Activated CD4-positive, alpha-beta T cell treated with anti-CD3 and anti-CD28 coated beads, Interleukin-2, amount 50 U/mL, for 48 hours (primary cell): ENCODE measurements around the gene ANTXR1.

Source experiments
- DNase-seq, 2 experiments: peaks; one replicate each; pipeline ENCODE4 v3.0.0-alpha.2; 2020

Gene ANTXR1

DNA sequence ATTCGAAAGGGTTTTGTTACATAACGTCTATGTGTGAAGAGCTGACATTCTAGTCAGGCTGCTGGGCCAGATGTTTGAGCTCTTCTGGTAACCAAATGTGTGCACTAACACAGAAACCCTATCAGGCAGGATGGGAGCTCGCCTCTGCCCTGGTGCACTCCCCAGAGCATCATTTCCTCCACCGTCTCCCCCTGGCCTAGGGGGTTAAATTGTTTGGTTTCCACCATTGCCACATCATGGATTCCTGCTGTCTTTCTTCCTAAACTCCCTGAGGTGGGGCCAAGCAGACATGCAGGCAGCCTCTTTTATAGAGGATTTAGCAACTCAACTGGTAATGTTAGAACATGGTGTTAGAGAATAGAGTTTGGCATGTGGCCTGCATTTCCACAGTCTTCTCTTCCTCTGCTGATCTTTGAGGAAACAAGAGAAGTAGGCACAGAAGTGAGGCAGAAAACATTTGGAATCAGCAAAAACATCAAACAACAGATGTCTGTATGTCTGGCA, 87.3 kb downstream of the ANTXR1 start:
- no peak for DNase-seq

DNA sequence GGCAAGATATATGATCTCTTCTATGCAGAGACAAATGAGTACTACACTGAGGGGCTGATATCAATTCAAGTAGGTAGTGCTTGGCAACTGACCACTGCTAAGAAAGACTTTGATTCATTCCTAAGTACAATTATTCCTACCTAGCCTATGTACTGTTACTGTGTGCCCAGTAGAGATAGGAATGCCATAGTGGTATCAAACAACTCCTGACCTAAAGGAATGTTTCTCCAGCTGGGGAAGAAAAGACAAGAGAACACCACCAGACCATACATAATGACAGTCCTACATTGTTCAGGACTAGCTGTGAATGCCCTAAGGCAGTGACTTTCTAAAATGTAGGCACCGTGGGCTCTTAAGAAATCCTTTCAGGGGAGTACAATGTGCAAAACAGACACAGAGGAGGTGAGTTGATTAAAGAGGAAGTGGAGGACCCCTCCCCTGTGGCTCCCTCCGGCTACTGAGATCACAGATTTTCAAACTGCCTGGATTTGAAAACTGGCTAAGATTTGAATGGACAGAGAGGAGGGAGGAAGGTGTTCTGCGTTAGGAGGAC, 89.1 kb downstream of the ANTXR1 start:
- DNase-seq: no peak

- no peak for DNase-seq
These were observed 90.4 kb downstream of the ANTXR1 start for GRCh38 chr2:69103419-69103818.

DNA sequence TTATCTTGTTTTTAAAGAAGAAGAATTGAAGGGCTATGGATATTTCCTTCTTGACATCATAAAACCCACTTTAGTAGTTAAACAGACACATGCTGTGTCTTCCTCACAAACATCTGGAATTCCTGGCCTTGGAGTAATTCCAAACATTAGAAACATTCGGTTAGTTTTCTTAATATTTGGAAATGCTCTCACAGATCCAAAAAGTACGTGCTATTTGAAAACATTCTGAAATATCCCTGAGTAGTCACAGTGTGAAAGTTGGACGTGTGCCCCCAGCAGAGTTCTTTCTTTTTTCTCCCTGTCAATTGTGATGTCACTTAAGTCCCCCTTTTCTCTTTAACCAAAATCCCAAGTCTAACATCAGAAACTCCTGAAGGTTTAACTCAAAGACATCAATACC, 91.3 kb downstream of the ANTXR1 start:
- DNase-seq: no peak

- DNase-seq: no peak
These were observed 96.3 kb downstream of the ANTXR1 start for GRCh38 chr2:69109255-69109654.

DNA sequence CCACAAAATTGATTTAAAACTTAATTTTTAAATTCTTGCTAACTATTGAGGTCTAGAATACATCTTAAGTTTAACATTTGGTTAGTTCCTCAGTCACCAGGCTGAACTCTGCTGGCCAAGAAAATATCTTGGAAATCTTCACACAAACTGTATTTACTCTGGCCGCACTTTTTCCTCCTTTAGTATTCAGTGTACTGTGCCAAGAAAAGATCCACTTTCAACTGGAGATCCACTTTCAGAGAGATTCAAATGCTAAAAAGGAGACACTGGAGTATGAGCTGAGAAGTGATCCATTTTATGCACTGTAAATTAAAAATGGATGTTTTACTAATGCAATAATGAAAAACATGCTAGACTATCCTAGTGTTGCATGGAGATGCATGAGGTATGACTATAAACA, 98.1 kb downstream of the ANTXR1 start:
- DNase-seq: no peak

DNA sequence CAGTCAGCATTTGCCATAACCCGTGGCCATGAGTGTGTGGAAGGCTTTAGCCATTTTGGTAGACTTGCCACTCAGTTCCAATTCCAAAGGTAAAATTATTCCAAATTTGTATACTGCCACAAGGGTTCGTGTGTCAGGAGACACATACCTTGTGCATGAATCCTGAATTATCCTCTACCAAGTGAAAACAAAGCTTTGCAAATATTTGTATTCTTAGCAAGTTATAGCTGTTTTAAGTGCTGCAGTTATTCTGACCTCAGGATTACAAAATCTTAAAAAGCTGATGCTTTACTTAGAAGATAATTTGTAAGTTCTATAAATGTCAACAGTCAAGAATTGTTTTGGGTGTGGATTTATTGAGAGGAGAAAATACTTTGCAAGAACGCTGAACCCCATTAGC, 100.6 kb downstream of the ANTXR1 start:
- DNase-seq: no peak

DNA sequence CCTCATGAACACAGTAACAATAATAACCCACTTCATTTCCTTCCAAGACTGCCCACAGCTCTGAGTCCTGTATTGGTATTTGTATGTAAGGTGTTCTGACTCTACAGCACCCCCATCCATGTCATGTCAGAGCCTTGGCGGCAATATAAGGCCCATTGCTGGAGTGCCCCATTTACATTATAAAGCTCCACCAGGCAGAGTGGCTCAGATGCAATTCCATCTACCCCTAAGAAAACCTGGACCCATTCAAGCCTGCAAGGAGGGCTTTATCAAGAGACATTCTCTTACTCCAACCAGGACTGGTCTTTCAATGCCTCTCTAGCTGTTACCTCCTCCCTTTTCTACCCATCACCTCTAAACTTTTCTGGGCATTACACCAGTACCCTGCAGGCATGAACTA, 101.6 kb downstream of the ANTXR1 start:
- no peak for DNase-seq

- DNase-seq: no peak
These were observed 103.5 kb downstream of the ANTXR1 start for GRCh38 chr2:69116438-69116837.

DNA sequence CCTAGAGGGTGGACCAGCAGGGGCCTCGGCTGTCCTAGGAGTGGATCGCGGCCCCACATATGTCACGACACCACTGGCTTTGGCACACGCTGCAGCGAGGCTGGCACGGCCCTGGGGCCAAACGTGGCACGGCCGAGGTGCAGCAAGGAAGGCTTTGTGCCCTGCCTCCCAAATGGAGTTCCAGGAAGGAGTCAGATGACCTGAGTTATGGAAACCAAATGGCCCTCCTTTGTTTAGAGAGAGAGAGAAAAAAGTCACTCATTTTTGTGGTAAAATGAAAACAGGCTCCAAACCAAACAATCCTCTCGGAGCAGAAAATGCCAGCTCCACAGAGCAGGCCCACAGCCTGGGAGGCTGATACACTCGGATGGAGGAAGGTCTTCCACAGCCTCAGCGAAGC, 105.6 kb downstream of the ANTXR1 start:
- no peak for DNase-seq

- DNase-seq: no peak
These were observed 106.3 kb downstream of the ANTXR1 start for GRCh38 chr2:69119104-69119894.

- no peak for DNase-seq
These were observed 109.3 kb downstream of the ANTXR1 start for GRCh38 chr2:69122271-69122670.

DNA sequence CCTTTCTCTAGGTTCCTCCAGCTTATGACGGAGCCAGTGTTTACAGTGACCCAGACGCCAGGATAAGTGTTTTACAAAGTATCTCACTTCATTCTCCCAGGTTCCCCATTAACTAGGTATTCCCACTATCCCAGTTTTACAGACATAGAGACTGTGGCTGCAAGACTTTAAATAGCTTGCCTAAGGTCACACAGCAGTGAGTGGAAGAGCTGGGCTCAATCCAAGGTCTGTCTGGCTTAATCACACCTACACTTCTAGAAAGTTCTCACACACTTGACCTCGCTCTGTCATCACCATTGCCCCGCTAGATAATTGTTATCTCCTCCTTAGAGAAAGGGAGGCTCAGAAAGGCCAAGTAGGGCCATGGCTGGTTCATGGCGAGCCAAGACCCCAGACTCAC, 110.2 kb downstream of the ANTXR1 start:
- DNase-seq: no peak

DNA sequence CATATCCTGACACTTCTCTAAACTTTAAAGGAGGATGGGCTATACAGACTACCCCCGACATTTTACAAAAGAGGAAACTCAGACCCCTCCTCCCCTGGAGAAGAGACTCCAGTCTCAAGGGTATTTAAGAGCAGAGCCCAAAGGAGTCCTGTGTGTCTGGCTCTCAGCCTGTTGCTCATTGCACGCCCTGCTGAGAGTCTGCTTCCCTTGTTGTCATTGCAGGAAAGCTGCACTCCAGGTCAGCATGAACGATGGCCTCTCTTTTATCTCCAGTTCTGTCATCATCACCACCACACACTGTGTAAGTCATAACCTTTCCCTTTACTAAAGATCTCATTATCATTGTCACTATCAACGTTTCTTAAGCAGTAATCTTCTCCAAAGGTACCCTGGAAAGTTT, 111.4 kb downstream of the ANTXR1 start:
- no peak for DNase-seq

DNA sequence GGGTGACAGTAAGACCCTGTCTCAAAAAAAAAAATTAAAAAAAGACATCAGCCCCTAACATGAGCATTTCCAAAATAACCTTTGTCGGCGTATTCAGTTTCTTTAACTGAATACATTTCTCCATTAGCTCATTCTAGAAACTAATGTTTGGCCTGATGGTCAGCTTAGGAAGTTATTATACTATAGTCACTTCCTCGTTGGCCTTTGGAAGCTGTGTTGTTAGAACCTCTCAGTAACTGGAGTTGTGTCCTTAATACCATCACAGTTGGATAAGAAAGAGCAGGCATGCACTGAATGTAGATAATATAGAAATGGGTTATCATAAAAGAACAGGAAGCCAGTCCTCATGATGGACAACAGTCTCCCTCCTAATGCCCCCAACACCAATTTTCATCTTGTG, 112.8 kb downstream of the ANTXR1 start:
- no peak for DNase-seq

- no peak for DNase-seq
These were observed 113.4 kb downstream of the ANTXR1 start for GRCh38 chr2:69126341-69126740.

- DNase-seq: no peak
These were observed 118.5 kb downstream of the ANTXR1 start for GRCh38 chr2:69131452-69131851.

GRCh38 chr2:69131983-69132675, 119.2 kb downstream of the ANTXR1 start:
- no peak for DNase-seq

DNA sequence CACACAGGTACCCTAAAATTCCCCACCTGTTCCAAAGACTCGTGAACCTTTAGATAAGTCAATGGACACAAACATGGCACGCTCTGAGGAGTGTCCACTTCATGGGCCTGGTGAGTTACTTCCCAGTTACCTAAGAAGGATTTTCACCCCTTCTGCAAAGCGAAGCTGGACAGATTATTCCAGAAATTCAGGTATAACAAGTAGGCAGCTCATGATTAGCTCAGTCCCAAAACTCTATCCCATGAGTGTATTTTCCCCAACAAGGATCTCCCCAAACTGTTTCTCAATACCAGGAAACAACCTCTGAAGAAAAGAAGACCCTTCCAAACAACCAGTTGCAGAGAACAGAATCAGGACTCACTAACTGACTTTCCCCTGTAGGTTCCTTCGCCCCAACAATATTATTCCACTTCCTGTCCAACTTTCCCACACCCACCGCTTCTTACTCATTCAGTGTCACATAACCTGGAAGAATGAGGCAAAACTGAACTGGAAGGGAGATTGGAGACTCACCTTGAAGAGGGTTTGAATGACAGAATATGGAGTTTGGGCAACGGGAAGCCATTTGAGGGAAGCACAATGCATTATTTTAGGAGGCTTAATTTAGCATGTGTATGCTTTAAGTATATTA, 120.1 kb downstream of the ANTXR1 start:
- no peak for DNase-seq

GRCh38 chr2:69133898-69134297, 120.9 kb downstream of the ANTXR1 start:
- no peak for DNase-seq

- no peak for DNase-seq
These were observed 121.4 kb downstream of the ANTXR1 start for GRCh38 chr2:69134306-69134945.

- DNase-seq: no peak
These were observed 125.3 kb downstream of the ANTXR1 start for GRCh38 chr2:69138247-69138772.
